ENCODE data around the gene ZNF329.

The ZNF329 gene

GRCh38 chr19:58117841-58118575 is 32.6 kb downstream of the ZNF329 start:
- DNase-seq: no peak

- DNase-seq: no peak
Observed at GRCh38 chr19:58108546-58108817, 42.1 kb downstream of the ZNF329 start.

DNA sequence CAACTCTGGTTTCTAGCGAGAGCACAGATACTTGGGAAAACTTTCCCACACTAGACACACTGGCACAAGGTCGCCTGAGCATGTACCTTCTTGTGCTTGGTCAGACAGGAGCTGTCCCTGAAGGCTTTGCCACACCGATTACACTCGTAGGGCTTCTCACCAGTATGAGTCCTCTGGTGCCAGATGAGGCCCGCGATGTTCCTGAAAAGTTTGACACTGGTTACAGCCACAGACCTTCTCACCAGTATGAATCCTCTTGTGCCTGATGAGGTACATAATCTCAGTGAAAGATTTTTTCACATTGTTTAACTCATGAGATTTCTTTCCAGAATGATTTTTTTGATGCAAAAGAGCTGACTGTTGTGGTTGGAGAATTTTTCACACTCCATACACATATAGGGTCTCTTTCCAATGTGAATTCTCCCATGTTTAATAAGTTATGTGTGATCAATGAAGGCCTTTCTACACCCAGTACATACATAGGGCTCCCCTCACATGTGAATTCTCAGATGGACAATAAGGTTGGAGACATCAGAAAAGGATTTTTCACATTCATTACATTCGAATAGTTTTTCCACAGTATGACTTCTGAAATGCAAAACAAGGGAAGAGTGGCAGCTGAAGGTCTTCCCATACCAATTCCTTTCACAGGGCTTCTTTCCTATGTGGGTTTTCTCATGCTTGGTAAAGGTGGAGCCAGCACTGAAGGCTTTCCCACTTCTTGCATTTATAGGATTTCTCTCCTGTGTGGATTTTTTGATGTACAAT is 42.6 kb downstream of the ZNF329 start:
- DNase-seq: no peak

DNA sequence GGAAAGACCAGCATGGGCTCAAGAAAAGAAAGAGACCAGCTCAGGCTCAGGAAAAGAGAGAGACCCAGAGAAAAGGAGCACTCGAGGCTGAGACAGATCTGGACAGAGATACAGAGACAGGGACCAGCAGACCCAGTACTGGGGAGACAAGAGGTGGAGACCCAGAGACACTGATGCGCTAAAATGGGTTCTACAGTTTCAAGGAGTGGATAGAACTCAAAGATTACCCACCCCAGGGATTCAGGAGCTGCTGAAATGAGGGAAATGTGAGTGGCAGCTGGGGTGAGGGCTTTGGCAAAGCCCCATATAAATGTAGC is 51.9 kb downstream of the ZNF329 start:
- no peak for DNase-seq

- peak; percentile 95 for DNase-seq
Observed at GRCh38 chr19:58097781-58098681, 52.6 kb downstream of the ZNF329 start, which contains the start of gene ZSCAN18. TSS of gene ZSCAN18 (minus strand) at chr19:58098231. CDS start at chr19:58090267, 7,964 bp downstream.

DNA sequence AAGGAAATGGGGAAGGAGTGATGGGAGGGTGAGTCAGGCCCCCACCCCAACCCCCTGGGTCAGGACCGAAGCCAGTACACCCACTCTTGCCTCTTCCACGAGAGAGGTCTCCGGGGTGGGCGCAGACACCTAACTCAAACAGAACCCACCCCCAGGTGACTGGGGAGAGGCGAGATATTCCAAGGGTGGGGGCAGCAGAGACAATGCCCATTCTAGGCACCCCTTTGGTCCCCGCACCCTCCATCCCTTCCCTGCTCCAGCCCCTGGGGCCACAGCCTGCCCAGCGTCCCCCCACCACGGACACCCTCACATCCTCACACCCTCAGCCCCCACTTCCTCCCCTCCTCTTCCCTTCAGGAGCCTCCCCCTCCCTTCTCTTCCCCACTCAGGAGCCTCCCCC is 53.2 kb downstream of the ZNF329 start:
- DNase-seq: no peak

DNA sequence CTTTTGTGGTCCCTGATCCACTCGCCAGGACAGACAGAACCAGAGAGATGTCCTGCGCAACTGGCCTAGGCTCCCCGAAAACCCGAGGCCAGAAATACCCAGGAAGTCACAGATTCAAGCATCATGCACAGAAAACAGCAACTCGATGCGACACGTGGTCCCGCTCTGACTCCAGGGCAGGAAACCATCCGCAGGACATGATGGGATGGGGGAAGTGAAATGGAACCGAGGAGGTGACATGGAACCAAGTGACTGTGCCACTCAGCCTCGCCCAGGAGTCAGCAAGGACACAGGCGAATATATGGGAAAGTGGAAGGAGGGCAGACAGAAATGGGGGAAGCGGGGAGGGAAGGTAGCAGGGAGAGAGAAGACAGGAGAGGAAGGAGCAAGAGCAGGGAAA is 53.7 kb downstream of the ZNF329 start:
- no peak for DNase-seq

DNA sequence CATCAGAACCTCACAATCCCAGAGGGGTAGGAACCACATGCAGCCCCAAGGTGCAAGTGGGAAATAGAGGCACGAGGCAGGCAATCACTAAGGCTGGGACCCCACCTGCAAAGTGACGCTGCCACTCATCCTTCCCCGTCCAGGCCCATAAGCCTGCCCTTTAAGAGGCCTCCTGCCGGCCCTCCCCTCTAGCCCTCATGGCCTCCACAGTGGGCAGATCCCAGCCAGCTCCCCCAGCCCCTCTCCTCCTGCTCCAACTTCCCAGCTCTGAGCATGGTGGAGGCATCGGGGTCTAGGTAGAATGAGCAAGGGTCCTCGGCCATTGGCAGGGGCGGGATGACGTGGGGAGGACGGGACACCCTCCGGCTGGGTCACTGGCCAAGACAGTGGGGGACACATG is 55.3 kb downstream of the ZNF329 start:
- no peak for DNase-seq

GRCh38 chr19:58093071-58093470 is 57.5 kb downstream of the ZNF329 start:
- DNase-seq: no peak

DNA sequence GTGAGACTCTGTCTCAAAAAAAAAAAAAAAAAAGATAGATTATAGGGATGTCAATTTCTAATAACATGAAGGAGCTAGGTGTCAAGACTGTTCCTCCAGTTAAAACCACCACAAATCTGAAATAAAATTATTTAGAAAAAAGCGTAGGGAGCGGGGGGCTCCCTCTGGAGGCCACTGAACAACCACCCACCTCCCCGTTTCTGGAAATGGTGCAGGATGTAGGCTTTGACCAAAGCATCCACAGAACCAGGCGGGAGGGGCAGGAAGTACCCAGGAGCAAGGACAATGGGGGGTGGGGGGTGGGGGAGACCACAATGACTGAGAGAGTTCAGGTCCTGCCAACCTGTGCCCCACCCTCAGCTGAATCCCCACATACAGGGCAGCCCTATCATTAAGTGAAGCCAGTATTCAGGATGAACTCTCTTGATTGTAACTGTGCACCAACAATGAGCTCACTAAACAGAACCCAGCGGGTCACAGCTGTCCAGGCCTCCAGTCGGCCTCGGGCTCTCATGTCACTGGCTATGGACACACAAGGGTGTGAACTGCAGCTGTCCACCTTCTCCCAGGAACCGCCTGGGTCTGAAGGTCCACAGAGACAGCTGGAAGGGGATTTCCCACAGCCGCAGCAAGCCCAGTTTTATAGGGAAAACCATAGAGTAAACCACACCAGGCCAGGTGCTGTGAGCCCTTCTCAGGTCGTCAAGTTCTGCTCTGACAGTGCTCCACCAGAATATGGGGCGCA is 59.2 kb downstream of the ZNF329 start:
- DNase-seq: no peak

- DNase-seq: no peak
Observed at GRCh38 chr19:58089846-58090245, 60.7 kb downstream of the ZNF329 start.

GRCh38 chr19:58088521-58089052 is 62.0 kb downstream of the ZNF329 start:
- DNase-seq: no peak

DNA sequence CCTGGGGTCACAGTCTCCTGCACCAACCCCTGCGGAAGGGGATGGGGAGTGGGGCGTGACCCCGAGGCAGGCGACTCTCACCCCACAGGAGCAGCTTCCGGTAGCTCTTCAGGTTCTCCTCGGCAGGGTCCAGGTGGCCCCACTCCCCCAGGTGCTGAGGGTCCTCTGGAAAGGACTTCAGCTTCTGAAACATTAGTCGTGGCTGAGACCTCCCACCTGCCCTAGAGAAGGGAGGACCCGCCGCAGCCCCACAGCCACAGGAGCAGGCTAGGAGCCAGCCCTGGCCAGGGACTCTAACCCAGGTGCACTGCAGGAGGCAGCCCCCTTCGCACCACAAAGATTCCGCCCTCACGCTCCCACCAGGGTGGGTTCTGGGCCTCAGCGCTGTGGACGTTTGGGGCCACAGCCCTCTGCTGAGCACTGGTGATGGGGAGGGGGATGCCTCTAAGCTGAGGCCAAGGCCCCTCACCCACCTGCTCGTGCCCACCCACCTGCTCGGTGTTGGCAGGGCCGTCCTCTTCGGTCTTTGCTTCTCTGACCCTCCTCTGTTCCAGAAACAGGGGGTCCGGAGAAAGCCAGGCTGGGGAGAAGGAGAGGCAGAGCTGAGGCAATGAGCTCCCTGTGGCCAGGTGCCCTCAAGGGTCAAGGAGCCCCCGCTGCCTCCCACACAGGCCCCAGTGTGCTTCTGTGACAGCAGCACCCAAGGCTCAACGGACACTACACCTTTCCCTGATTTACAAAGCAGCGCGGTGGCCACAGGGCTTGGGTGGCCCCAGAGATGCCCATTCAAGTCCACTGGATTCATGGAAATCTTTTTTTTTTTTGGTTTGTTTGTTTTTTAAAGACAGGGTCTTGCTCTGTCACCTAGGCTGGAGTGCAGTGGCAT is 63.5 kb downstream of the ZNF329 start:
- no peak for DNase-seq

DNA sequence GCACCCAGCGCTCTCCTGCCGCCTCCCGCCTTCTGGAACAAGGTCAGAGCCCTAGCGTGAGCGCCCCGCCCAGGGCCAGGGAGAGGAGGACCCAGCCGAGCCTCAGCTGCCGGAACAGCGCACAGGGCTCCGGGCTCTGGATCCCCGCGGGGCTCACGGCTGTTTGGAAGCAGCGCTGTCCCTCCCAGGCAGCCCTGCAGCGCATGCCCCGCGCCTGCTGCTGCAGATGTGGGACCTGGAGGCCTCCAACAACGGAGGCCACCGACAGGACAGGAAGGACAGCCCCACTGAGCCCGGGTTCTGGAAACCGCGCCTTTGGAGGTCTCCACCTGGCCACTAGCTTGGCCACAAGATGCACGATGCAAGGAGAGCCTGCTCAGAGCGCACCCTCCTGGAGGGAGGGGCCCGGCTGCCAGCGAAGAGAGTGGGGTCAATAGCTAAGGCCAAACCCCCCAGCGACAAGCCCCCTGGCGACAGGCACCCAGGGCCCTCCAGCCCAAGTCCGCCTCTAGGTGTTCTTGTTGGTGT is 65.2 kb downstream of the ZNF329 start:
- DNase-seq: no peak

DNA sequence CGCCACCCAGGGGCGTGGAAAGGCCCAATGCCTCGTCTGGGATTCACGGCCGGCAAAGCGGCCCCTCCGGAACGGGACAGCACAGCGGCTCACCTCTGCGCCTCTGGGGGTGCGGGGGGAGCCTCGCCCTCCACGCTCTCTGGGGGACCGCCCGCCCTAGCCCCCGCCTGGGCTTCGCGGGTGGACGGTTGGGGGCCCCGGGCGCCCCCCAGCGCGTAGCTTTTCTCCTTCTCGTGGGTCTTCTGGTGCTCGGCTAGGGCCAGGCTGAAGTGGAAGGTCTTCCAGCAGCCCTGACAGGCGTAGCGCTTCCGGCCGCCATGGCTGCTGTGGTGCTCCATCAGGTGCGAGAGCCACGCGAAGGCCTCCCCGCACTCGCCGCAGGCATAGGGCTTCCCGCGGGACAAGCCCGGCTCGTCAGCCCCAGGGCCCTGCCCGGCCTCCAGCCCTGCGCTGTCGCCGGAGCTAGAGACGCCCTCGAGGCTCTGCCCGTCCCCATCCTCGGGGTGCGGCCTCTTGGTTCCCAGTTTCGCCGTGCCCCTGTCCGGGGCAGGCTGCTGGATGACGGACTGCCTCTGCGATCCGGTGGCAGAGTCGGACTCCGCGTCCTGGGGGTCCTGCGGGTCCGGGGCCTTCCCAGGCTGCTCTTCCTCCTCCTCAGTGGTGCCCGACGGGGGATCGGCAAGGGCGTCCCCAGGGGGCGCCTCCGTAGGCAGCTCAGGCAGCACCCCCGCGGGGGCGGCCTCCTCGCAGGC is 65.8 kb downstream of the ZNF329 start:
- no peak for DNase-seq

DNA sequence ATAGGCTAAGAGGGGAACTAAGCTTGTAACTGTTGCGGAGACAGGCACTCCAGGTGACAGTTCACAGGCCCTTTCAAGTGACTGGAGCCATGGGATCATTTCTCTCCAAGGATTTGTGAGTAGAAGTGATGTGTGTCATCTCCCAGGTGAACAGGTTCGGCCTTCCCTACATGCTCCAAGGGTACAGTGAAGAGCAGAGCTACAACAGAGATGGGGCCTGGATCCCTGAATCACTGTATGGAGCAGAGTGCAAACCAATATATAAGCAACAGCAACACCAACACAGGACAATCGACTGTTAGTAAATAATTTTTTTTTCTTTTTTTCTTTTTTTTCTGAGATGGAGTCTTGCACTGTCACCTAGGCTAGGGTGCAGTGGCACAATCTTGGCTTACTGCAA is 67.6 kb downstream of the ZNF329 start:
- DNase-seq: no peak

DNA sequence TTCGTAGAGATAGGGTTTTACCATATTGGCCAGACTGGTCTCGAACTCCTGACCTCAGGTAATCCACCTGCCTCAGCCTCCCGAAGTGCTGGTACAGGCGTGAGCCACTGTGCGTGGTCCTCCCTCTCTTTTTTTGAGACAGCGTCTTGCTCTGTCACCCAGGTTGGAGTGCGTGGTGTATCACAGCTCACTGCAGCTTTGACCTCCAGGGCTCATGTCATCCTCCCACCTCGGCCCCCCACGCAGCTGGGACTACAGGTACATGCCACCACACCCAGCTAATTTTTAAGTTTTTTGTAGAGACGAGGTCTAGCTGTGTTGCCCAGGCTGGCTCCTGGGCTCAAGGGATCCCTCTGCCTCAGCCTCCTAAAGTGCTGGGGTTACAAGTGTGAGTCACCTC is 70.8 kb downstream of the ZNF329 start:
- no peak for DNase-seq

All from DMS79 treated with DMSO at 0.1 percent for 48 hours (cell line).